Effector memory CD4-positive, alpha-beta T cell (primary cell): ENCODE data around the gene TRIM15.
A peak's percentile ranks its signal among the peaks of the same experiment; 100 is the strongest.

Experiments used
- DNase-seq, 3 donors: peaks; one replicate each; pipeline ENCODE4 v3.0.0-alpha.2; 2020
- H3K27ac ChIP-seq: 2 replicates; pipeline ENCODE4 v1.7.0; 2013; ENCODE audit warnings: mild to moderate bottlenecking, low read length, moderate library complexity; ENCODE audit not compliant: insufficient read depth, poor library complexity, severe bottlenecking
- H3K27me3 ChIP-seq: replicated peaks from 2 replicates; pipeline ENCODE4 v1.7.0; 2013; ENCODE audit warnings: mild to moderate bottlenecking, low read length; ENCODE audit not compliant: insufficient read depth, control insufficient read depth, poor library complexity, severe bottlenecking
- H3K36me3 ChIP-seq: 2 replicates; pipeline ENCODE4 v1.7.0; 2013; ENCODE audit warnings: mild to moderate bottlenecking, low read length, moderate library complexity; ENCODE audit not compliant: control insufficient read depth, insufficient read depth
- H3K4me1 ChIP-seq: 2 replicates; pipeline ENCODE4 v1.7.0; 2013; ENCODE audit warnings: low read length, mild to moderate bottlenecking; ENCODE audit not compliant: control insufficient read depth, insufficient read depth, poor library complexity, severe bottlenecking
- H3K4me3 ChIP-seq: 2 replicates; pipeline ENCODE4 v1.7.0; 2013; ENCODE audit warnings: low read length, low read depth, mild to moderate bottlenecking; ENCODE audit not compliant: insufficient read depth, poor library complexity, severe bottlenecking
- H3K9me3 ChIP-seq: 2 replicates; pipeline ENCODE4 v1.7.0; 2013; ENCODE audit warnings: mild to moderate bottlenecking, low read length, moderate library complexity; ENCODE audit not compliant: control insufficient read depth

TRIM15 gene

GRCh38 chr6:30198166-30199084 lies 35.1 kb downstream of the TRIM15 start:
- Histone ChIP-seq H3K4me1 (no peaks in the 10 kb centered on the region), H3K9me3 (no peaks in the 10 kb centered on the region), H3K36me3 (peaks cover 79% of the 10 kb centered on the region), H3K27me3 (no peaks in the 10 kb centered on the region), H3K4me3 (no peak overlapping the region), H3K27ac (no peak overlapping the region)
- no peak for DNase-seq

- Histone ChIP-seq H3K36me3 (peaks cover 60% of the 10 kb centered on the region), H3K4me1 (no peaks in the 10 kb centered on the region), H3K27me3 (no peaks in the 10 kb centered on the region), H3K4me3 (no peak overlapping the region), H3K9me3 (no peaks in the 10 kb centered on the region), H3K27ac (no peak overlapping the region)
- DNase-seq: no peak
These were observed 37.4 kb downstream of the TRIM15 start for GRCh38 chr6:30200551-30201281.

GRCh38 chr6:30202366-30202765 lies 39.0 kb downstream of the TRIM15 start:
- no peak for DNase-seq
- Histone ChIP-seq H3K36me3 (peaks cover 43% of the 10 kb centered on the region), H3K4me1 (no peaks in the 10 kb centered on the region), H3K27ac (no peak overlapping the region), H3K27me3 (no peaks in the 10 kb centered on the region), H3K9me3 (no peaks in the 10 kb centered on the region), H3K4me3 (no peak overlapping the region)

GRCh38 chr6:30204116-30204515 lies 40.8 kb downstream of the TRIM15 start:
- peaks cover 4% of the 10 kb centered on the region for H3K4me1 ChIP-seq
- no peaks in the 10 kb centered on the region for H3K9me3 ChIP-seq
- H3K27me3 ChIP-seq: no peaks in the 10 kb centered on the region
- no peak overlapping the region for H3K4me3 ChIP-seq
- no peak for DNase-seq
- peaks cover 26% of the 10 kb centered on the region for H3K36me3 ChIP-seq
- H3K27ac ChIP-seq: no peak overlapping the region

GRCh38 chr6:30206152-30206551 lies 42.8 kb downstream of the TRIM15 start:
- no peak overlapping the region for H3K4me3 ChIP-seq
- no peak overlapping the region for H3K27ac ChIP-seq
- H3K9me3 ChIP-seq: no peaks in the 10 kb centered on the region
- peaks cover 10% of the 10 kb centered on the region for H3K4me1 ChIP-seq
- H3K36me3 ChIP-seq: peaks cover 9% of the 10 kb centered on the region
- no peak for DNase-seq
- H3K27me3 ChIP-seq: no peaks in the 10 kb centered on the region

- peaks cover 18% of the 10 kb centered on the region for H3K4me1 ChIP-seq
- H3K27me3 ChIP-seq: no peaks in the 10 kb centered on the region
- peaks cover 2% of the 10 kb centered on the region for H3K36me3 ChIP-seq
- no peak for DNase-seq
- H3K9me3 ChIP-seq: no peaks in the 10 kb centered on the region
- H3K27ac ChIP-seq: no peak overlapping the region
- no peak overlapping the region for H3K4me3 ChIP-seq
These were observed 43.7 kb downstream of the TRIM15 start for GRCh38 chr6:30206799-30207618.

GRCh38 chr6:30207619-30208295 lies 44.4 kb downstream of the TRIM15 start:
- Histone ChIP-seq H3K4me1 (peaks cover 21% of the 10 kb centered on the region), H3K36me3 (no peaks in the 10 kb centered on the region), H3K9me3 (no peaks in the 10 kb centered on the region), H3K27ac (no peak overlapping the region), H3K4me3 (no peak overlapping the region), H3K27me3 (no peaks in the 10 kb centered on the region)
- no peak for DNase-seq

- DNase-seq: no peak
- H3K27ac ChIP-seq: no peak overlapping the region
- H3K9me3 ChIP-seq: no peaks in the 10 kb centered on the region
- peaks cover 27% of the 10 kb centered on the region for H3K4me1 ChIP-seq
- no peaks in the 10 kb centered on the region for H3K27me3 ChIP-seq
- no peak overlapping the region for H3K4me3 ChIP-seq
- H3K36me3 ChIP-seq: no peaks in the 10 kb centered on the region
These were observed 48.0 kb downstream of the TRIM15 start for GRCh38 chr6:30211306-30211705.

- peak overlapping the region; percentile 87 for H3K4me3 ChIP-seq
- peaks cover 27% of the 10 kb centered on the region for H3K4me1 ChIP-seq
- peak overlapping the region; percentile 96 for H3K27ac ChIP-seq
These were observed 48.6 kb downstream of the TRIM15 start for GRCh38 chr6:30211899-30212298.

More at GRCh38 chr6:30211899-30212298, 48.6 kb downstream of the TRIM15 start:
- H3K27me3 ChIP-seq: no peaks in the 10 kb centered on the region
- no peaks in the 10 kb centered on the region for H3K9me3 ChIP-seq
- H3K36me3 ChIP-seq: no peaks in the 10 kb centered on the region
- no peak for DNase-seq
